ENCODE measurements around the gene TRAPPC1.

Gene TRAPPC1

GRCh38 chr17:7922269-7922844 is 9.4 kb downstream of the TRAPPC1 start:
- peak overlapping the region; percentile 15; the same call in 1 of the 2 replicates for H3K4me2 ChIP-seq (ENCODE audit: insufficient read depth, low read length)
- H3K27me3 ChIP-seq (ENCODE audit: insufficient read depth, low read length, poor library complexity): no peaks in the 10 kb centered on the region

GRCh38 chr17:7916808-7917207 is 14.9 kb downstream of the TRAPPC1 start:
- ATAC-seq (ENCODE audit: insufficient read depth, low read depth) (no peak), DNase-seq (peak; percentile 26)
- peaks cover 36% of the 10 kb centered on the region for H3K4me1 ChIP-seq (ENCODE audit: insufficient read depth, low read length)
- TF ChIP-seq CTCF (IDR thresholded peaks at IDR 0.05; ENCODE audit: borderline replicate concordance, extremely low read depth, low read length, poor library complexity, severe bottlenecking) (no peak), EZH2 (IDR thresholded peaks at IDR 0.05; ENCODE audit: borderline replicate concordance, low read depth, low read length, severe bottlenecking) (no peak)
- no peaks in the 10 kb centered on the region for H3K27me3 ChIP-seq (ENCODE audit: insufficient read depth, low read length, poor library complexity)
- peak overlapping the region; percentile 98 for H3K4me2 ChIP-seq (ENCODE audit: insufficient read depth, low read length)
- peak overlapping the region; percentile 84 for H3K27ac ChIP-seq (ENCODE audit: low read length)
- H3K36me3 ChIP-seq (ENCODE audit: insufficient read depth, low read length): peaks cover 10% of the 10 kb centered on the region
- peak overlapping the region; percentile 76; the same call in 1 of the 2 replicates for H2AFZ ChIP-seq (ENCODE audit: low read depth, low read length)
- no peaks in the 10 kb centered on the region for H3K9me3 ChIP-seq (ENCODE audit: insufficient read depth, low read length, severe bottlenecking)
- H3K79me2 ChIP-seq (ENCODE audit: insufficient read depth, low read length): peaks cover 12% of the 10 kb centered on the region
- H3K9ac ChIP-seq (ENCODE audit: low read depth, low read length): peak overlapping the region; percentile 89
- peak overlapping the region in 1 of 2 experiments; percentile 66; a peak in 2 of 4 replicates for H3K4me3 ChIP-seq (ENCODE audit: low read depth in 1 of 2, low read length in 2 of 2)
- peaks cover 6% of the 10 kb centered on the region; the same call in 1 of the 2 replicates for H4K20me1 ChIP-seq (ENCODE audit: insufficient read depth, low read length)

More at GRCh38 chr17:7922269-7922844, 9.4 kb downstream of the TRAPPC1 start:
- TF ChIP-seq CTCF (IDR thresholded peaks at IDR 0.05; ENCODE audit: borderline replicate concordance, extremely low read depth, low read length, poor library complexity, severe bottlenecking) (no peak), EZH2 (IDR thresholded peaks at IDR 0.05; ENCODE audit: borderline replicate concordance, low read depth, low read length, severe bottlenecking) (no peak)
- Histone ChIP-seq H3K4me3 (ENCODE audit: low read depth in 1 of 2, low read length in 2 of 2) (no peak overlapping the region; a peak in 1 of 4 replicates), H3K9me3 (ENCODE audit: insufficient read depth, low read length, severe bottlenecking) (no peaks in the 10 kb centered on the region), H3K9ac (ENCODE audit: low read depth, low read length) (no peak overlapping the region; the same call in 1 of the 2 replicates), H3K4me1 (ENCODE audit: insufficient read depth, low read length) (no peaks in the 10 kb centered on the region; the same call in 1 of the 2 replicates), H2AFZ (ENCODE audit: low read depth, low read length) (no peak overlapping the region), H4K20me1 (ENCODE audit: insufficient read depth, low read length) (no peaks in the 10 kb centered on the region), H3K36me3 (ENCODE audit: insufficient read depth, low read length) (no peaks in the 10 kb centered on the region), H3K27ac (ENCODE audit: low read length) (no peak overlapping the region), H3K79me2 (ENCODE audit: insufficient read depth, low read length) (no peaks in the 10 kb centered on the region)
- no peak for DNase-seq
- peak; percentile 23; the same call in 1 of the 3 replicates for ATAC-seq (ENCODE audit: insufficient read depth, low read depth)

- ATAC-seq (ENCODE audit: insufficient read depth, low read depth): no peak
- H3K27me3 ChIP-seq (ENCODE audit: insufficient read depth, low read length, poor library complexity): no peaks in the 10 kb centered on the region
- H3K4me3 ChIP-seq (ENCODE audit: low read depth in 1 of 2, low read length in 2 of 2): peak overlapping the region; percentile 22 to 66; a peak in 3 of 4 replicates
- H3K79me2 ChIP-seq (ENCODE audit: insufficient read depth, low read length): peaks cover 12% of the 10 kb centered on the region
- peak overlapping the region; percentile 89 for H3K9ac ChIP-seq (ENCODE audit: low read depth, low read length)
- H3K4me1 ChIP-seq (ENCODE audit: insufficient read depth, low read length): peaks cover 36% of the 10 kb centered on the region
- peaks cover 9% of the 10 kb centered on the region; the same call in 1 of the 2 replicates for H4K20me1 ChIP-seq (ENCODE audit: insufficient read depth, low read length)
- H3K9me3 ChIP-seq (ENCODE audit: insufficient read depth, low read length, severe bottlenecking): no peaks in the 10 kb centered on the region
- peak overlapping the region; percentile 84 for H3K27ac ChIP-seq (ENCODE audit: low read length)
- H2AFZ ChIP-seq (ENCODE audit: low read depth, low read length): peak overlapping the region; percentile 76
- TF ChIP-seq CTCF (IDR thresholded peaks at IDR 0.05; ENCODE audit: borderline replicate concordance, extremely low read depth, low read length, poor library complexity, severe bottlenecking) (no peak), EZH2 (IDR thresholded peaks at IDR 0.05; ENCODE audit: borderline replicate concordance, low read depth, low read length, severe bottlenecking) (no peak)
- H3K4me2 ChIP-seq (ENCODE audit: insufficient read depth, low read length): peak overlapping the region; percentile 98
- peaks cover 15% of the 10 kb centered on the region for H3K36me3 ChIP-seq (ENCODE audit: insufficient read depth, low read length)
- DNase-seq: no peak
Observed at GRCh38 chr17:7916385-7916682, 15.4 kb downstream of the TRAPPC1 start.
